GM18507 (cell line): ENCODE data around the gene DUSP11.
"Not testable (repeated sequence)": the region's sequence is repeated elsewhere in the genome, so short reads cannot be mapped to it uniquely, and the experiment has no call there.

Experiments
- DNase-seq: peaks from one replicate; pipeline ENCODE4 v3.0.0; 2011; ENCODE audit warnings: low read depth; ENCODE audit not compliant: insufficient read length; ENCODE audit errors: extremely low spot score
- FAIRE-seq: peaks from 2 replicates; lab custom pipeline; 2011; peaks lifted over from hg19 to GRCh38; lab: Jason Lieb, UNC

Gene DUSP11

GRCh38 chr2:73779467-73780236 is at the start of gene DUSP11:
Gene DUSP11 (minus strand): TSS chr2:73780103. CDS start chr2:73779974, 129 bp downstream.
- DNase-seq, result peak; percentile 88
- peak; percentile 97 for FAIRE-seq

GRCh38 chr2:73828818-73829570 is 49.1 kb upstream of the DUSP11 start, which contains the start of gene STAMBP:
Gene STAMBP (plus strand): TSS chr2:73828961. CDS start chr2:73830857, 1,896 bp downstream.
- DNase-seq (peak; percentile 81), FAIRE-seq (peak; percentile 97)

- no peak for DNase-seq
- FAIRE-seq, result no peak
These were observed 48.5 kb upstream of the DUSP11 start for GRCh38 chr2:73828389-73828817.

- DNase-seq (no peak), FAIRE-seq (no peak)
These were observed 47.9 kb upstream of the DUSP11 start for GRCh38 chr2:73827660-73828388.

GRCh38 chr2:73827018-73827417 is 47.1 kb upstream of the DUSP11 start:
- FAIRE-seq (no peak), DNase-seq (no peak)

GRCh38 chr2:73825408-73825807 is 45.5 kb upstream of the DUSP11 start:
- FAIRE-seq (no peak), DNase-seq (no peak)

GRCh38 chr2:73823916-73824523 is 44.1 kb upstream of the DUSP11 start:
- peak; percentile 66 for FAIRE-seq
- no peak for DNase-seq

GRCh38 chr2:73823416-73823815 is 43.5 kb upstream of the DUSP11 start:
- FAIRE-seq, result no peak

GRCh38 chr2:73822991-73823390 is 43.1 kb upstream of the DUSP11 start:
- FAIRE-seq, result no peak

More at GRCh38 chr2:73823416-73823815, 43.5 kb upstream of the DUSP11 start:
- no peak for DNase-seq

GRCh38 chr2:73822276-73822675 is 42.4 kb upstream of the DUSP11 start:
- DNase-seq (no peak), FAIRE-seq (peak; percentile 84)

More at GRCh38 chr2:73822991-73823390, 43.1 kb upstream of the DUSP11 start:
- no peak for DNase-seq

- DNase-seq (no peak), FAIRE-seq (peak; percentile 15)
These were observed 41.8 kb upstream of the DUSP11 start for GRCh38 chr2:73821669-73822068.

GRCh38 chr2:73821227-73821626 is 41.3 kb upstream of the DUSP11 start:
- DNase-seq (no peak), FAIRE-seq (peak; percentile 87)

- FAIRE-seq (no peak), DNase-seq (no peak)
These were observed 38.4 kb upstream of the DUSP11 start for GRCh38 chr2:73818296-73818695.

GRCh38 chr2:73812635-73813034 is 32.7 kb upstream of the DUSP11 start:
- FAIRE-seq (no peak), DNase-seq (no peak)

GRCh38 chr2:73811878-73812277 is 32.0 kb upstream of the DUSP11 start:
- DNase-seq (no peak), FAIRE-seq (no peak)

- not testable (repeated sequence) for FAIRE-seq, DNase-seq
These were observed 4.0 kb upstream of the DUSP11 start, which contains the start of gene C2orf78 for GRCh38 chr2:73783883-73784282. Gene C2orf78 (plus strand): TSS chr2:73784183. CDS start chr2:73784310, 127 bp downstream.

- not testable (repeated sequence) for FAIRE-seq, DNase-seq
These were observed 3.5 kb upstream of the DUSP11 start for GRCh38 chr2:73783402-73783801.

GRCh38 chr2:73780237-73780582 is 307 bp upstream of the DUSP11 start:
- DNase-seq (no peak), FAIRE-seq (no peak)

- not testable (repeated sequence) for FAIRE-seq, DNase-seq
These were observed 936 bp downstream of the DUSP11 start for GRCh38 chr2:73778867-73779466.
